AG09309 (cell line): ENCODE data around the gene MDP1.

Experiments used
- DNase-seq: peaks from one replicate; pipeline ENCODE4 v3.0.0-alpha.2; 2010; ENCODE audit warnings: low read depth
- H3K4me3 ChIP-seq: 2 replicates; pipeline ENCODE4 v1.5.1; 2011; ENCODE audit warnings: mild to moderate bottlenecking, low read depth, low read length, moderate library complexity; ENCODE audit not compliant: control insufficient read depth
- CTCF ChIP-seq: IDR thresholded peaks from 2 replicates; pipeline ENCODE4 v1.5.1; 2011; ENCODE audit warnings: mild to moderate bottlenecking, low read depth, low read length, inconsistent platforms; ENCODE audit not compliant: insufficient read depth, control insufficient read depth; ENCODE audit errors: missing control alignments

The MDP1 gene

DNA sequence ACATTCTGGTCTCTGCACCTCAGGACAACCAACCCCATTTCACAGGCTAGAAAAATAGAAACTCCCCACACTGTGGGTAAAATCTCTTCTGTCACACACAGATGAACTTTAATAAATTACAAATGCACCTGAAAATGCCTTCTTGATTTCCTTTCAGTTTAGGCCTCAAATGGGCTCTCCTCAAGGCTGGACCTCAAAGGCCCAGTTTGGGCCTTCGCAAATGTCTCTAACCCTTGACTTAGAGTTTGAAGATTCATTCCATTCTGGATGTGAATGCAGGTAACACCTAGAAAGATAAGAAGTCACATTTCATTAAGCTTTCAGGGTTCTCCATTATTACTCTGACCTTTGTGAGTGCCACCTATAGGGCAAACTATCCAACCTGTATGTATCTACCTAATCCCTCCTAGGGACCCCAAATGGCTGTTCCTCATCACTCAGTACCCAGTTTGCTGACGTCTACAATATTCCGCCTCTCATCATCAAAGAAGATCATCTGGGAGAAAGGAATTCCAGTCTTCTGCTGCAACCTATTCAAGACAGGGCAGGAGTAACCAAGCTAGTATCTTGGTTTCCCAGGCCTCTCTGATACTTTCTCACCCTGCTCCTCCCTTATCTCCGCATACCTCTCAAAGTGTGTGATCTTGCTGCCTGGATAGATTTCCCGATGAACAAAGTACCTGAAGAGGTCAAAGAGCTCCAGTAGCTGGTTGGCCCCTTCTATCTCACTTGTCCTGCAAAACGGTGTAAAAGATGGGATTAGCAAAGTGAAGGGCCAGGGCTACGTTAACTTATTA lies 1.8 kb downstream of the MDP1 start:
- TF ChIP-seq CTCF: no peak
- no peak for DNase-seq
- peak overlapping the region; percentile 80 for H3K4me3 ChIP-seq

- TF ChIP-seq CTCF: peak; percentile 36
- peak; percentile 89 for DNase-seq
- peak within 1 kb of the TSS; percentile 80 for H3K4me3 ChIP-seq
Measured at GRCh38 chr14:24212924-24213865, 2.7 kb downstream of the MDP1 start, which contains the start of gene CHMP4A. CHMP4A (minus strand) TSS chr14:24213488; CDS start chr14:24213439, 49 bp downstream.

GRCh38 chr14:24211311-24211710 lies 4.6 kb downstream of the MDP1 start:
- H3K4me3 ChIP-seq: no peak overlapping the region
- TF ChIP-seq CTCF: no peak
- DNase-seq: no peak

DNA sequence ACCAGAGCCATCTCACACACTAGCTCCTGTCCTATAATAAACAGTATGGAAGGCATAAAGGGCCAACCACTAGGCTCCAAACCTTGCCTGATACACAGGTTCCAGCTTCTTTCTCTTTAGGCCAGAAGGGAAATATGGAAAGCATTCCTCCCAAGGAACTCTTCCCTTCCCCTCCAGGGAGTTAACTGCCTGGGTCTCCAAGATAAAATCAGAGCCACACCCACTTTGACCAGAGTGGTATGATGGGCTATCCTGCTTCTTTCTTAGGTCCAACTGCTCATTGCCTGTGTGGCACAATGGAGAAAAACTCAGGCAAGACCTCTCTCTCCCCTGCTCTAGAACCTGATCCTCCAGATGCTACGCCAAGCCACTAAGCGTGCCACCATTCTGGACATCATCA lies 8.2 kb downstream of the MDP1 start:
- no peak for TF ChIP-seq CTCF
- H3K4me3 ChIP-seq: no peak overlapping the region
- no peak for DNase-seq

DNA sequence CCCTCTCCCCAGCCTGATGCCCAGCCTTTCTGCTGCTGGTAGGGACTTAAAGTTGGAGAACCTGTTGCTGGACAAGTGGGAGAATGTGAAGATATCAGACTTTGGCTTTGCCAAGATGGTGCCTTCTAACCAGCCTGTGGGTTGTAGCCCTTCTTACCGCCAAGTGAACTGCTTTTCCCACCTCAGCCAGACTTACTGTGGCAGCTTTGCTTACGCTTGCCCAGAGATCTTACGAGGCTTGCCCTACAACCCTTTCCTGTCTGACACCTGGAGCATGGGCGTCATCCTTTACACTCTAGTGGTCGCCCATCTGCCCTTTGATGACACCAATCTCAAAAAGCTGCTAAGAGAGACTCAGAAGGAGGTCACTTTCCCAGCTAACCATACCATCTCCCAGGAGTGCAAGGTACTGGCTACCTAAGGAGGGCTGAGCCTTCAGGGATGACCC lies 8.7 kb downstream of the MDP1 start:
- no peak for TF ChIP-seq CTCF
- no peak overlapping the region for H3K4me3 ChIP-seq
- no peak for DNase-seq

- TF ChIP-seq CTCF: no peak
- H3K4me3 ChIP-seq: no peak overlapping the region
- no peak for DNase-seq
Measured at GRCh38 chr14:24206260-24207103, 9.4 kb downstream of the MDP1 start.
